ENCODE results near the gene SLC35G4. TPM values are rescaled to one million over a fixed set of nuclear protein-coding genes. Genes with fewer than 3 reads are reported as not detected.
"Not testable (repeated sequence)": the region's sequence is repeated elsewhere in the genome, so short reads cannot be mapped to it uniquely, and the experiment has no call there.

Gene SLC35G4
- total RNA-seq (2014; rRNA removed; shearing (Covaris generic)): not detected in 2 replicates

DNA sequence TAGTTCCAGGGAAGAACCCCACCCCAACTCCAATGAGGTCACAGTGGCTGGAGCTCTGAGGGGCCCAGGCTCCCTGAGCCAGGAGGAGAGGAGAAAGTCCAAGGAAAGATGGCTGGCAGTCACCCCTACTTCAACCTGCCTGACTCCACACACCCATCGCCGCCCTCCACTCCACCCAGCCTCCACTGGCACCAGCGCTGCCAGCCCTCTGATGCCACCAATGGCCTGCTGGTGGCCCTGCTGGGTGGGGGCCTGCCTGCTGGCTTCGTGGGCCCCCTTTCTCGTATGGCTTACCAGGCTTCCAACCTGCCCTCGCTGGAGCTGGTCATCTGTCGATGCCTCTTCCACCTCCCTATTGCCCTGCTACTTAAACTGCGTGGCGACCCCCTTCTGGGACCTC lies at the start of gene SLC35G4:
Gene SLC35G4, plus strand, starts transcription at position 109 of the 400 bp plus-strand sequence. Its CDS starts 0 bp downstream, at position 109.
- not testable (repeated sequence) for H3K27ac ChIP-seq; DNase-seq (ENCODE audit: low read depth in 1 of 2, low spot score in 2 of 2); H3K36me3 ChIP-seq; H3K4me3 ChIP-seq; H3K9me3 ChIP-seq (replicated peaks); H3K4me1 ChIP-seq (replicated peaks)
- peaks cover 11% of the 10 kb centered on the region; the same call in 1 of the 2 replicates for H3K27me3 ChIP-seq (replicated peaks)

DNA sequence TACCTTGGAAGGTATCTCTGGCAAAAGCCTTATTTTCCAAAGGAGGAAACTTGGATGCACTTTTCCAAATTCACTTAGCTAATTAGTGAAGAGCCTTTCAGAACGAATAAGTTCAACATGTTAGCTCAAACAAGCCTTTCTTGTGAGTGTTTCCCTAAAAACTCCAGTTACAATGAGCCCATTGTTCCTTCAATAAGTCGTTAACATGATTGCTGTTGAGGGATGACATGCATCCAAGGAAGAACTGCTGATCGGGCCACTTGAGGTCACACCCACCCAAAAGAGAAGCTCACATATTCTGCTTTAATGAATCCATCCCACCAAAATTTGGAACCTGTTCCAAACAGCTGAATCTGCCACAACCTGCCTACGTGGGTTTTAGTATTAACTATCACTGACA lies 48.1 kb upstream of the SLC35G4 start:
- no peak for DNase-seq (ENCODE audit: low read depth in 1 of 2, low spot score in 2 of 2)
- H3K36me3 ChIP-seq: no peaks in the 10 kb centered on the region
- no peak overlapping the region for H3K27ac ChIP-seq
- no peaks in the 10 kb centered on the region for H3K4me1 ChIP-seq (replicated peaks)
- no peak overlapping the region for H3K4me3 ChIP-seq
- H3K9me3 ChIP-seq (replicated peaks): no peaks in the 10 kb centered on the region; the same call in 1 of the 2 replicates
- H3K27me3 ChIP-seq (replicated peaks): peaks cover 5% of the 10 kb centered on the region

DNA sequence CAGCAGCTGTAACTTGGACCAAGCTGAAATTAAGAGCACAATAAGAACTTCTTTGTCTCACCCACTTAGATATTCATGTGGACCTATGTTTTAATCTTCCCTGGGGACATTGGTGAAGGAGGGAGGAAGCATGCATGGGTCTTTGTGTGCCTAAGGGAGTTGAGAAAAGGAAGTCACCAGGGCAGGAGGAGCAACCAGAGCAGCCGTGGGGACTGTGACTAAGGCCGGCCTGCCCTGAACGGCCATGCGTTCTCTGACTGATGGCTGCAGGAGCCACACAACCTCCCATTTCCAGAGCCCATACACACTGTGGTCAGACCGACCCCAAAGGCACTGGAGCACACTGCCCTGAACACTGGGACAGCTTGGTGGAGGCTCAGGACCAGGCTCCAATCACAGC lies 43.7 kb upstream of the SLC35G4 start:
- H3K27me3 ChIP-seq (replicated peaks): peaks cover 5% of the 10 kb centered on the region
- no peaks in the 10 kb centered on the region for H3K4me1 ChIP-seq (replicated peaks)
- H3K27ac ChIP-seq: no peak overlapping the region
- H3K36me3 ChIP-seq: no peaks in the 10 kb centered on the region
- no peak for DNase-seq (ENCODE audit: low read depth in 1 of 2, low spot score in 2 of 2)
- no peak overlapping the region for H3K4me3 ChIP-seq
- H3K9me3 ChIP-seq (replicated peaks): no peaks in the 10 kb centered on the region

DNA sequence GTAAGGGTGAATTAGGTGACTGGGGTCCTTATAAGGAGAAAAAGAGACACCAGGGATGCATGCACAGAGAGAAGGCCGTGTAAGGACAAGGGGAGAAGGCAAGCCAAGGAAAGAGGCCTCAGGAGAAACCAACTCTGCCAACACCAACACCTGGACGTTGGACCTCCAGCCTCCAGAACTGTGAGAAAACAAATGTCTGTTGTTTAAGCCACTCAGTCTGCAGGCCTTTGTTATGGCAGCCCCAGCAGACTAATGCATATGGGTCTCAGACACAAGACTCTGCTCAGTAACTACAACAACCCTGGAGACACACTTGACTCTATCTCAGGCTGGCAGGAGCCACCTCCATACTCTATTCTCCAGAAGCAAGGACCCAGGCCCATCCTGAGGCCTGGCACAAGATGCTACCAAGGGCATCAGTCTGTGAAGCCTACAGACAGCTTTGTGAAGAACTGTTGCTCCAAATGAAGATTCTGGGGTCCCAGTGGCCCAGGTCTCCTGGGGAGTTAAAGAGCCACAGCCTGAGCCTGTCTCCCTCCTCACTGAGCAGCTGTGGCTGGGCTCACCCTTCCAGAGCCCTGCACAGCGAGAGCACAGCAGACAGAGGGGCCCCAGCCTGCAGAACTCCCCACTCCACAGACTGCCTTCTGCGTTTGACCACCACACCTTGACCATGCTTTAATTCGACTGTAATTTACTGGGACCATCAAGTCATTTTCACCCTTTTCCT lies 43.0 kb upstream of the SLC35G4 start:
- H3K27ac ChIP-seq: no peak overlapping the region
- no peak overlapping the region for H3K4me3 ChIP-seq
- no peaks in the 10 kb centered on the region for H3K9me3 ChIP-seq (replicated peaks)
- no peak for DNase-seq (ENCODE audit: low read depth in 1 of 2, low spot score in 2 of 2)
- H3K36me3 ChIP-seq: no peaks in the 10 kb centered on the region
- H3K27me3 ChIP-seq (replicated peaks): peaks cover 5% of the 10 kb centered on the region
- H3K4me1 ChIP-seq (replicated peaks): no peaks in the 10 kb centered on the region

DNA sequence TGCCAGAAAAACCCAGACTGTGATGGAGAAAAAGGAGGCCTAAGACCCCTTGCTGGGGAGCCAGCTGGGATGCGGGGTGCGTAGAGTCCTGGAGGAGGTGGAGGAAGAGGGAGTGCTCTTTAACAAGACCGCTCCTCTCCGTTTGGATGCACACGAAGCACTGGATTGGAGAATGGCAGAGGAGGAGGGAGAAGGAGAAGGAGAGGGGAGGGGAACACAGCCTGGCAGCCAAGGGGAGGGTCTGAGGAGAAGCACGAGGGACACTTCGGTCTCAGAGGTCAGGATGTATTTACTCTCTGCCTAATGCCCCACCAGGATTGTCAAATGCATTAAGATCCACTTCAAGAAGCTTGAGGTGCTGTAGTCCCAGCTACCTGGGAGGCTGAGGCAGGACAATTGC lies 42.0 kb upstream of the SLC35G4 start:
- no peaks in the 10 kb centered on the region for H3K4me1 ChIP-seq (replicated peaks)
- peaks cover 4% of the 10 kb centered on the region for H3K27me3 ChIP-seq (replicated peaks)
- no peak for DNase-seq (ENCODE audit: low read depth in 1 of 2, low spot score in 2 of 2)
- no peaks in the 10 kb centered on the region for H3K36me3 ChIP-seq
- H3K4me3 ChIP-seq: no peak overlapping the region
- H3K9me3 ChIP-seq (replicated peaks): no peaks in the 10 kb centered on the region
- no peak overlapping the region for H3K27ac ChIP-seq

- no peaks in the 10 kb centered on the region for H3K4me1 ChIP-seq (replicated peaks)
- no peaks in the 10 kb centered on the region for H3K36me3 ChIP-seq
- peaks cover 4% of the 10 kb centered on the region for H3K27me3 ChIP-seq (replicated peaks)
- DNase-seq (ENCODE audit: low read depth in 1 of 2, low spot score in 2 of 2): peak in 1 of 2 experiments; percentile 31
- no peaks in the 10 kb centered on the region for H3K9me3 ChIP-seq (replicated peaks)
- no peak overlapping the region for H3K27ac ChIP-seq
- no peak overlapping the region for H3K4me3 ChIP-seq
Observed at GRCh38 chr18:11570073-11570588, 39.3 kb upstream of the SLC35G4 start.

DNA sequence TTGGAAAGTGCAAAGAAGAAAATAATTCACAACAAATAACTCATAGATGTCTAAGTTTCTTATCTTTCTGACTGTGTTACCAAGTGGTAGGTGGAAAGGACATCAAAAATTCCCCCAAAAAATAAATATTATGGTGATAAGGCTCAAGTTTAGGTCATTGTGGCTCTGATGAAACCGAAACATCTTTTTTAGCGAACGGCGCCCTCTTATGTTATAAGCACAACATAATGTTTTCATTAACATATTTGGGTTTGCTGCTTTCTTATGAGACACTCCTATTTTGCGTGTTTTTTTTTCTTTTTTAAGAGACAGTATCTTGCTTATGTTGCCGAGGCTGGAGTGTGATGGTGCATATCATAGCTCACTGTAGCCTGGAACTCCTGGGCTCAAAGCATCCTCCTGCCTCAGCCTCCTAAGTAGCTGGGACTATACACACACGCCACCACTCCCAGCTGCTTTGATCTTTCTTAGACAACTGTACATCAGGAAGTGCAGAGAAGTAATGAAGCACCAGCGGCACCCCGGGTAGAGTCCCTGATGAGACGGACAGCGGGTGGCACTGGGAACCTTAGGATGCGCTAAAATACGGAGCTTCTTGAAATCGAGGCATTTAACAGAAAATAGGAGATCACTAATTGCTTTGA lies 38.5 kb upstream of the SLC35G4 start:
- H3K27me3 ChIP-seq (replicated peaks): peaks cover 5% of the 10 kb centered on the region
- no peaks in the 10 kb centered on the region for H3K36me3 ChIP-seq
- no peaks in the 10 kb centered on the region for H3K9me3 ChIP-seq (replicated peaks)
- peak in 1 of 2 experiments; percentile 25 for DNase-seq (ENCODE audit: low read depth in 1 of 2, low spot score in 2 of 2)
- no peak overlapping the region for H3K27ac ChIP-seq
- no peaks in the 10 kb centered on the region for H3K4me1 ChIP-seq (replicated peaks)
- H3K4me3 ChIP-seq: no peak overlapping the region

DNA sequence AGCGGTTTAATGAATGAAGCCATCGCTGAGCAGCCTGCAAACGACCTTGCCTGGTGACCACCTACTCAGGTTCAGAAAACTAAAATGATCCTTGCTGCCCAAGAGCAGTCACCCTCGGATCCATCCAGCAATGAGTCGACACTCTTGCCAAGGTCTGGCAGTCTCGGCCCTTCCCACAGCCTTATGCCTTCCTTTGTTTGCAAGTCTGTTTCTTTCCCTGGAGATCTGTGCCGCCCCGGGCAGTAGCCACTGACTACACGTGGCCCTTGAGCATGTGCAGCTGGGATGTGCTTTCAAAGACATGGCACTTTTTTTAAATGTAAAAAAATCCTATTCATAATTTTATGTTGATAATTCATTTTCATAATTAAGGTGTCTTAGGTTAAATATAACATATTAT lies 37.2 kb upstream of the SLC35G4 start:
- H3K27me3 ChIP-seq (replicated peaks): peaks cover 5% of the 10 kb centered on the region
- H3K27ac ChIP-seq: no peak overlapping the region
- H3K4me1 ChIP-seq (replicated peaks): no peaks in the 10 kb centered on the region
- no peaks in the 10 kb centered on the region for H3K36me3 ChIP-seq
- DNase-seq (ENCODE audit: low read depth in 1 of 2, low spot score in 2 of 2): peak in 1 of 2 experiments; percentile 30
- H3K9me3 ChIP-seq (replicated peaks): no peaks in the 10 kb centered on the region
- H3K4me3 ChIP-seq: no peak overlapping the region

DNA sequence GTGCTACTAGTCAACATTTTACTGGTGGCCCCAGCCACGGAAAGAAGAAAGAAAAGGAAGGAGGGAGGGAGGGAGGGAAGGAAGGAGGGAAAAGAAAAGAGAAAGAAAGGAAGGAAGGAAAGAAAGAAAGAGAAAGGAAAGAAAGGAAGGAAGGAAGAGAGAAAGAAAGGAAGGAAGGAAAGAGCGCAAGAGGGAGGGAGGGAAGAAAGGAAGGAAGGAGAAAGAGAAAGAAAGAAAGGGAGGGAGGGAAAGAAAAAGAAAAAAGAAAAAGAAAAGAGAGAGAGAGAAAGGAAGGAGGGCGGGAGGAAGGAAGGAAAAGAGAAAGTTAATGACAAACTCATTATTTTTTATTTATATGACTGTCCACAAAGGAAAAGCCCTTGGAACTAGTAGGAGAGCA lies 34.9 kb upstream of the SLC35G4 start:
- DNase-seq (ENCODE audit: low read depth in 1 of 2, low spot score in 2 of 2): no peak
- Histone ChIP-seq H3K36me3 (no peaks in the 10 kb centered on the region), H3K9me3 (replicated peaks) (no peaks in the 10 kb centered on the region), H3K4me3 (no peak overlapping the region), H3K27me3 (replicated peaks) (peaks cover 5% of the 10 kb centered on the region), H3K27ac (no peak overlapping the region), H3K4me1 (replicated peaks) (no peaks in the 10 kb centered on the region)

- no peak for DNase-seq (ENCODE audit: low read depth in 1 of 2, low spot score in 2 of 2)
Observed at GRCh38 chr18:11577271-11578112, 31.9 kb upstream of the SLC35G4 start.

GRCh38 chr18:11578799-11579198 lies 30.6 kb upstream of the SLC35G4 start:
- H3K27ac ChIP-seq: no peak overlapping the region
- H3K27me3 ChIP-seq (replicated peaks): peaks cover 5% of the 10 kb centered on the region; the same call in 1 of the 2 replicates
- no peaks in the 10 kb centered on the region for H3K4me1 ChIP-seq (replicated peaks)
- H3K36me3 ChIP-seq: no peaks in the 10 kb centered on the region
- H3K4me3 ChIP-seq: no peak overlapping the region
- no peaks in the 10 kb centered on the region for H3K9me3 ChIP-seq (replicated peaks)
- no peak for DNase-seq (ENCODE audit: low read depth in 1 of 2, low spot score in 2 of 2)

More at GRCh38 chr18:11577271-11578112, 31.9 kb upstream of the SLC35G4 start:
- Histone ChIP-seq H3K27me3 (replicated peaks) (peaks cover 5% of the 10 kb centered on the region), H3K27ac (no peak overlapping the region), H3K9me3 (replicated peaks) (no peaks in the 10 kb centered on the region), H3K36me3 (no peaks in the 10 kb centered on the region), H3K4me3 (no peak overlapping the region), H3K4me1 (replicated peaks) (no peaks in the 10 kb centered on the region)

- DNase-seq (ENCODE audit: low read depth in 1 of 2, low spot score in 2 of 2): no peak
- H3K27me3 ChIP-seq (replicated peaks): peaks cover 3% of the 10 kb centered on the region; the same call in 1 of the 2 replicates
- no peaks in the 10 kb centered on the region for H3K9me3 ChIP-seq (replicated peaks)
- no peak overlapping the region for H3K4me3 ChIP-seq
- no peaks in the 10 kb centered on the region for H3K36me3 ChIP-seq
- H3K27ac ChIP-seq: no peak overlapping the region
- H3K4me1 ChIP-seq (replicated peaks): no peaks in the 10 kb centered on the region
Observed at GRCh38 chr18:11579916-11580315, 29.5 kb upstream of the SLC35G4 start.

DNA sequence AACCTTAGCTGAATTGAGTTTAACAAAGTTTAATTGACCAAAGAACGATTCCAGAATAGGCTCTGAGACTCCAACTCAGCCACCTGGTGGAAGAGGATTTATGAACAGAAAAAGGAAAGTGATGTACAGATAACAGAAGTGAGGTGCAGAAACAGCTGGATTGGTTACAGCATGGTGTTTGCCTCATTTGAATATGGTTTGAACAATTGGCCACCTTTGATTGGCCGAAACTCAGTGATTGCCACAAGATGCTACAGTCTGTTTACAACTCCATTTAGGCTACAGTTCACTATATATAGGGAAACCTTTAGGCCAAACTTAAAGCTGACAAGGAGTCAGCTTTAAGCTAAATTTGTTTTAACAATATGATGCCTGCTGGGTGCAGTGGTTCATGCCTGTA lies 28.1 kb upstream of the SLC35G4 start:
- no peak overlapping the region for H3K4me3 ChIP-seq
- H3K36me3 ChIP-seq: no peaks in the 10 kb centered on the region
- no peaks in the 10 kb centered on the region for H3K9me3 ChIP-seq (replicated peaks)
- DNase-seq (ENCODE audit: low read depth in 1 of 2, low spot score in 2 of 2): no peak
- no peak overlapping the region for H3K27ac ChIP-seq
- no peaks in the 10 kb centered on the region for H3K4me1 ChIP-seq (replicated peaks)
- H3K27me3 ChIP-seq (replicated peaks): no peaks in the 10 kb centered on the region

Data from SJSA1 (cell line).